Measurements from ENCODE around the gene ABCD4.

The ABCD4 gene

DNA sequence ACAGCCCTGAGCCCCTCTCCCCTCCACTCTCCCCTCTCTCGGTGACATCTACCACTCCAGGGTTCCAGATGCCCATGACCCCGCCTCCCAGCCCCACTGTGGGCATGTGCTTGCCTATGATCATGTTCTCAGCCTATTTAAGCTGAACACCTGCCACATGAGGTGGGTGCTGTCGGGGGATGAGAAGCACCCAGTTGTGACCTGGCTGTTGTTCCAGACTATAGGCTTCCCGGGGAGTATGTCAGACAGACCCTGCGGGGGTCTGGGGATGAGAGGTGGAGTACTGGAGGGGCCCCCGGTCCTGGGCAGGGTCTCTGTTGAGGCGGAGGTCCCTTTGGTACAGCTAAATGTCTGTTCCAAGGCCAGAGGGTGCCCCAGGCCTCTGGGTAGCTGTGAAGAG lies 57.4 kb downstream of the ABCD4 start:
- H3K27me3 ChIP-seq (ENCODE audit: insufficient read depth, low read length, poor library complexity, severe bottlenecking), result no peaks in the 10 kb centered on the region
- no peaks in the 10 kb centered on the region for H3K79me2 ChIP-seq (ENCODE audit: insufficient read depth, low read length)
- no peaks in the 10 kb centered on the region for H3K36me3 ChIP-seq (ENCODE audit: insufficient read depth, low read length)
- no peak overlapping the region for H3K9ac ChIP-seq (ENCODE audit: low read depth, low read length, poor library complexity, severe bottlenecking)
- H2AFZ ChIP-seq (ENCODE audit: low read length), result no peak overlapping the region
- no peak overlapping the region for H3K4me2 ChIP-seq (ENCODE audit: low read depth, low read length, poor library complexity, severe bottlenecking)
- H3K9me2 ChIP-seq (replicated peaks; ENCODE audit: low read depth, low read length), result no peaks in the 10 kb centered on the region
- H3K4me3 ChIP-seq (ENCODE audit: low read length, poor library complexity, severe bottlenecking), result no peak overlapping the region
- H3F3A ChIP-seq (ENCODE audit: low read depth), result no peaks in the 10 kb centered on the region
- H3K4me1 ChIP-seq (ENCODE audit: insufficient read depth, low read length, poor library complexity, severe bottlenecking), result no peaks in the 10 kb centered on the region
- no peaks in the 10 kb centered on the region for H3K9me3 ChIP-seq (ENCODE audit: insufficient read depth, low read depth, low read length)
- TF ChIP-seq CTCF (conservative IDR thresholded peaks at IDR 0.05; ENCODE audit: low read length) (no peak), EZH2phosphoT487 (IDR thresholded peaks at IDR 0.05; ENCODE audit: borderline replicate concordance) (no peak)
- H4K20me1 ChIP-seq (ENCODE audit: insufficient read depth, low read length, poor library complexity, severe bottlenecking), result no peaks in the 10 kb centered on the region

GRCh38 chr14:74244115-74244514 lies 58.6 kb downstream of the ABCD4 start:
- Histone ChIP-seq H3K4me3 (ENCODE audit: low read length, poor library complexity, severe bottlenecking) (no peak overlapping the region), H3K4me1 (ENCODE audit: insufficient read depth, low read length, poor library complexity, severe bottlenecking) (no peaks in the 10 kb centered on the region), H3K9me3 (ENCODE audit: insufficient read depth, low read depth, low read length) (no peaks in the 10 kb centered on the region), H3K4me2 (ENCODE audit: low read depth, low read length, poor library complexity, severe bottlenecking) (no peak overlapping the region), H3K79me2 (ENCODE audit: insufficient read depth, low read length) (no peaks in the 10 kb centered on the region), H3K36me3 (ENCODE audit: insufficient read depth, low read length) (no peaks in the 10 kb centered on the region), H4K20me1 (ENCODE audit: insufficient read depth, low read length, poor library complexity, severe bottlenecking) (no peaks in the 10 kb centered on the region), H3K9ac (ENCODE audit: low read depth, low read length, poor library complexity, severe bottlenecking) (no peak overlapping the region), H3K9me2 (replicated peaks; ENCODE audit: low read depth, low read length) (no peaks in the 10 kb centered on the region), H3K27me3 (ENCODE audit: insufficient read depth, low read length, poor library complexity, severe bottlenecking) (no peaks in the 10 kb centered on the region), H3F3A (ENCODE audit: low read depth) (no peaks in the 10 kb centered on the region), H2AFZ (ENCODE audit: low read length) (peak overlapping the region; percentile 12; the same call in 1 of the 2 replicates)
- peak; percentile 26; the same call in 1 of the 2 replicates for TF ChIP-seq CTCF (conservative IDR thresholded peaks at IDR 0.05; ENCODE audit: low read length)
- no peak for TF ChIP-seq EZH2phosphoT487 (IDR thresholded peaks at IDR 0.05; ENCODE audit: borderline replicate concordance)

DNA sequence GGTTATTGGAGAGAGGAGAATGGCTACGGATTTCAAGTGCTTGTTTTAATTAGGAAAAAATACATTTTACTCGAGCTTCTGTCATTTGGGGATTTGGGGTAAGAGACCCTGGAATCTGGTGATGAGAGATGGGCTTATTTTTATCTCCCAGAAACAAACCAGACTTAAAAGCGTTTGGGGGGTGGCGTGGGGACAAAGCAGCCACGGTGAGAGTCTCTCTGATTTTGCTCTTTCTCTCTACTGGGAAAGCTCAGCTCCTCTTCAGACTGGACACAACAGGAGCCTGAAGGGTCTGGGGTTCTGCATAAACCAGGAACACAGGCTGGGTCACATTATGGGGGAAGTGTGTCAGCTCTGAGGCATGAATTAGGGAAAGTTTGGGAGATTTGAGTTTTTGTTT lies 59.7 kb downstream of the ABCD4 start:
- Histone ChIP-seq H2AFZ (ENCODE audit: low read length) (no peak overlapping the region), H3K27me3 (ENCODE audit: insufficient read depth, low read length, poor library complexity, severe bottlenecking) (no peaks in the 10 kb centered on the region), H3K36me3 (ENCODE audit: insufficient read depth, low read length) (no peaks in the 10 kb centered on the region), H3K9me3 (ENCODE audit: insufficient read depth, low read depth, low read length) (no peaks in the 10 kb centered on the region), H3K9ac (ENCODE audit: low read depth, low read length, poor library complexity, severe bottlenecking) (no peak overlapping the region), H3K4me1 (ENCODE audit: insufficient read depth, low read length, poor library complexity, severe bottlenecking) (no peaks in the 10 kb centered on the region), H3K79me2 (ENCODE audit: insufficient read depth, low read length) (no peaks in the 10 kb centered on the region), H4K20me1 (ENCODE audit: insufficient read depth, low read length, poor library complexity, severe bottlenecking) (no peaks in the 10 kb centered on the region), H3K4me3 (ENCODE audit: low read length, poor library complexity, severe bottlenecking) (no peak overlapping the region), H3K9me2 (replicated peaks; ENCODE audit: low read depth, low read length) (no peaks in the 10 kb centered on the region), H3K4me2 (ENCODE audit: low read depth, low read length, poor library complexity, severe bottlenecking) (no peak overlapping the region), H3F3A (ENCODE audit: low read depth) (no peaks in the 10 kb centered on the region)
- TF ChIP-seq EZH2phosphoT487 (IDR thresholded peaks at IDR 0.05; ENCODE audit: borderline replicate concordance), result no peak
- TF ChIP-seq CTCF (conservative IDR thresholded peaks at IDR 0.05; ENCODE audit: low read length), result no peak
